Ovary (tissue), 3 donors: ENCODE data around the gene NCOA3.

Source experiments
- CTCF ChIP-seq, 3 donors: fragments of 450-650 bp in 2 of 3; fragments of 200-600 bp in 1 of 3; IDR thresholded peaks; one replicate each; pipeline versions ENCODE4 v1.5.1 to v1.8.0; 2016 to 2022; ENCODE audit warnings: antibody characterized with exemption in 3 of 3, mild to moderate bottlenecking in 1 of 3
- EP300 ChIP-seq: sonication (generic); formaldehyde crosslinking; IDR thresholded peaks from one replicate; pipeline ENCODE4 v1.6.1; 2017; ENCODE audit warnings: antibody characterized with exemption
- POLR2A ChIP-seq: fragments of 450-650 bp; IDR thresholded peaks from one replicate; pipeline ENCODE4 v1.6.1; 2017; ENCODE audit warnings: antibody characterized with exemption, mild to moderate bottlenecking, moderate library complexity
- donor health status: DM: no; HTN: no; CAD: no.

GRCh38 chr20:47481330-47482216 is 20.1 kb upstream of the NCOA3 start:
- no peak for TF ChIP-seq CTCF (IDR thresholded peaks at IDR 0.05)
- TF ChIP-seq POLR2A, result no peak
- TF ChIP-seq EP300, result no peak
